22Rv1 (cell line): ENCODE data around the gene TNNI2.

ENCODE experiments used
- H3K27ac ChIP-seq: fragments of 450-650 bp; 2 replicates; pipeline ENCODE4 v1.5.1; 2017
- CTCF ChIP-seq: fragments of 450-650 bp; IDR thresholded peaks from 2 replicates; pipeline ENCODE4 v1.5.1; 2017; ENCODE audit warnings: mild to moderate bottlenecking
- ZFX ChIP-seq: fragments of 450-650 bp; IDR thresholded peaks from 2 replicates; pipeline ENCODE4 v1.6.1; 2017; ENCODE audit warnings: antibody characterized with exemption, borderline replicate concordance

The TNNI2 gene

DNA sequence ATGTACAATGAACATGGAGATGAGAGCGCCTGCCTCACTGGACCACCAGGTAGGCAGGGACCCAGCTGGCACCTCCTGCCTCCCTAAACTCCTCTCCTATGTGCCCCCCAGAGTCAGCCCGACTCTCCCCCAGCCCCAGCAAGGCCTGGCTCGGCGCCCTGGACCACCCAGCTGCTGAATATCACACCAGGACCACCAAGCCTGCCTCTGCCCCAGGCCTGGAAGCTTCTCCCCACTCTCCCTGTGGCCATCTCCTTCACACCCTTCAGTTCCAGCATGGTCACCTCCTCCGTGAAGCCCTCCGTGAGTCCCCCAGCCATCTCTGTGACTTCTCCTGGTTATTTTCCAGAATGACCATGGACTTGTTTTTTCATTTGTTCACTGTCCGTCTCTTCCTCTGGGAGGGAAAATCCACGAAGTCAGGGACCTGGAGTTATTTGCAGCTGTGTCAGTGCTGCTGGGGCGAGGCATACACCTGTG is 7.7 kb downstream of the TNNI2 start:
- H3K27ac ChIP-seq = no peak overlapping the region
- TF ChIP-seq CTCF = no peak
- no peak for TF ChIP-seq ZFX

- no peak overlapping the region for H3K27ac ChIP-seq
- TF ChIP-seq ZFX = no peak
- TF ChIP-seq CTCF = no peak
These were observed 8.4 kb downstream of the TNNI2 start for GRCh38 chr11:1847006-1847735.

GRCh38 chr11:1847926-1848639 is 9.3 kb downstream of the TNNI2 start:
- TF ChIP-seq CTCF (no peak), ZFX (no peak)
- H3K27ac ChIP-seq = no peak overlapping the region

- TF ChIP-seq ZFX (no peak), CTCF (no peak)
These were observed 10.1 kb downstream of the TNNI2 start for GRCh38 chr11:1848640-1849430.

DNA sequence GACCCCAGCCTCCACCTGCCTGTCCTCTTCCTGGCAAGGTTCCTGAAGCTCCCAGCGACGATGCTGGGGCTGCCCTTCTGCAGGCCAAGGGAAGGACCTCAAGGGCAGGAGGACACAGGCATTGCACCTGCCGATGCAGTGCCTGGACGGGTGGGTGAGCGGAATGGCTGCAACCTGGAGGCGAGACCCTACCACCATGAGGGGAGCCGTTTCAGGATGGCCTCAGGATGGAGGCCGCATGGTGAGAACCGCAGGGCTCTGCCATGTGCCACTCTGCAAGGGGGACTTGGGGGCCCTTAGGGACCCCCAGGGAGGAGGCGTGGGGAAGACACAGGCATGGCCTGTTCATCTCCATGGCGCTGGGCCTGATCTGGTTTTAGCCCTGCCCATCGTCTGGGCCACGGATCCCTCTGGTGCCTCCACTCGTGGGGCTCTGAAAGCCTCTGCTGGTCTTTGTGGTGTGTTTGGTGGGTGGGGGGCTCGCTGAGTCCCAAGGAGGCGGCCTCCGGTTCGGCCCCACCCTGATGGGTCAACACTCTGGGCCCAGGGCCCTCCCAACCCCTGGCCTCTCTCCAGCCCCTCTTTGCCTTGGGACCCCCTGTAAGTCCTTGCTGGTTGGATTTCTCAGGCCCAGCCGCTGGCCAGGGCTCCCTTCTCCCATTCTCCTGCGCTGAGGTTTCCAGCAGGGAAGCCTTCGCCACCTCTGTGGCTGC is 12.8 kb downstream of the TNNI2 start:
- TF ChIP-seq ZFX = no peak
- no peak overlapping the region for H3K27ac ChIP-seq

More at GRCh38 chr11:1848640-1849430, 10.1 kb downstream of the TNNI2 start:
- no peak overlapping the region for H3K27ac ChIP-seq

GRCh38 chr11:1852271-1852876 is 13.6 kb downstream of the TNNI2 start:
- TF ChIP-seq CTCF (no peak), ZFX (no peak)
- H3K27ac ChIP-seq = no peak overlapping the region

GRCh38 chr11:1852877-1853276 is 14.1 kb downstream of the TNNI2 start, which contains the start of gene LSP1:
LSP1 (plus strand) TSS chr11:1853084; CDS start chr11:1853145, 61 bp downstream.
- no peak for TF ChIP-seq CTCF
- TF ChIP-seq ZFX = no peak
- no peak within 1 kb of the TSS for H3K27ac ChIP-seq
